ENCODE data around the gene CASZ1.

Gene CASZ1

DNA sequence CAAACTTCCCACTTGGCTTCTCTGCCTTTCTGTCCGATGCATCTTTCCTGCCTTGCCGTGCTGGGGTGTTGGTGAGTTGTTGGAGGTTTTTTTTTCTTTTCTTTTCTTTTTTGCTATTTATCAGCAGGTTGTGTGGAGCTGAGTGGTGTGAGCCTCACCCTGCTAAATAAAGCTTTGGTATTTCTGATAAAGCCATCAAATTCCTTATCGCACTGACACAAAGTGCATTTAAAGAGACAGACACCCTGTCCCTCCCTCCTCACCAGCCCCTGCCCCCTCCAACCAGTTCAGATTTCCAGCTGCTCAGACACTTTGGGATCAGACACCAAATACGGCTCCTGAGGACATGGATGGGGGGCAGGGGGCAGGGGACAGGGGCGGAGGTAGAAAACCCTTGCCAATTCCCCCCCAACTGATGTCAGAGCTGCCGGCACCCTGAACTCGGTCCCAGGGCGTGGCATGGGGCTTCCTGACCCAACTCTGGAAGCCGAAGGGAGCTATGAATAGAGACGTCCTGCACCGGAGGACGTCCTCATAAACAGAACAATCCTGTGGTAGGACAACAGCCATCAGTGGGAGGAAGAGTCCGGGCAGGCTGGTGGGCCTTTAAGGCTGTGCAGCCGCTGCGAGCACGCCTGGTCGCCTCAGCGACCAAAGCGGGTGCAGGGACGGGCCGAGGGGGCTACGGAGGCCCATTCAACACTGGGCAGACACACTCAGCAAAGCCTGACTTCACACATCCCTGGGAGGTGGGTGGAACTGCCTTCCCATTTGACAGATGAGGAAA, 79.0 kb downstream of the CASZ1 start:
- no peak for DNase-seq (ENCODE audit: insufficient read length, low spot score)
- TF ChIP-seq POLR2AphosphoS5 (IDR thresholded peaks at IDR 0.05; ENCODE audit: low read depth, low read length) (no peak), POLR2A (IDR thresholded peaks at IDR 0.05; ENCODE audit: low read depth, low read length) (no peak), TAF1 (IDR thresholded peaks at IDR 0.05; ENCODE audit: low read depth, low read length) (no peak), PAX5 (IDR thresholded peaks at IDR 0.05; ENCODE audit: insufficient read depth, low read length, severe bottlenecking) (no peak), POU2F2 (IDR thresholded peaks at IDR 0.05; ENCODE audit: low read depth, low read length) (no peak), SPI1 (IDR thresholded peaks at IDR 0.05; ENCODE audit: low read depth, low read length) (no peak)
- no peak for FAIRE-seq

DNA sequence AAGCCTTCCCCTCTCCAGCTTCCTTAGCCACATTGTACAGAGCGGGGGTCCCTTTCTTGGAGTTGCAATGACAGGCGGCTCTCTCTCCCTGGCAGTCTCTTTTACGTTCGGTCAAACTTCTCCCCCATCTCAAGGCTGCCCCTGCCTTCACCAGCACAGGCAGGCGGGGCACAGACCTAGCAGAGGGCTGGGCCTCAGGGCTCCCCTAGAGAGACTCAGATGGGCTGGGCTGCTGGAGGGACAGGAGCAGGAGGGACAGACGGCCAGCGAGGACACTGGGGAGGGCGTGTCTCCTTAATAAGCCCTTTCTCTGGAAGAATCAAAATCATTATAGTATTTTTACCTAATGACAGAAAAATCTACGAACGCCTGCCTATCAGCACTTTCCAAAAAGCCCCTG, 79.6 kb downstream of the CASZ1 start:
- no peak for FAIRE-seq
- TF ChIP-seq POLR2A (IDR thresholded peaks at IDR 0.05; ENCODE audit: low read depth, low read length): no peak
- TF ChIP-seq PAX5 (IDR thresholded peaks at IDR 0.05; ENCODE audit: insufficient read depth, low read length, severe bottlenecking): no peak
- no peak for TF ChIP-seq TAF1 (IDR thresholded peaks at IDR 0.05; ENCODE audit: low read depth, low read length)
- TF ChIP-seq SPI1 (IDR thresholded peaks at IDR 0.05; ENCODE audit: low read depth, low read length): no peak
- no peak for TF ChIP-seq POLR2AphosphoS5 (IDR thresholded peaks at IDR 0.05; ENCODE audit: low read depth, low read length)
- no peak for TF ChIP-seq POU2F2 (IDR thresholded peaks at IDR 0.05; ENCODE audit: low read depth, low read length)

DNA sequence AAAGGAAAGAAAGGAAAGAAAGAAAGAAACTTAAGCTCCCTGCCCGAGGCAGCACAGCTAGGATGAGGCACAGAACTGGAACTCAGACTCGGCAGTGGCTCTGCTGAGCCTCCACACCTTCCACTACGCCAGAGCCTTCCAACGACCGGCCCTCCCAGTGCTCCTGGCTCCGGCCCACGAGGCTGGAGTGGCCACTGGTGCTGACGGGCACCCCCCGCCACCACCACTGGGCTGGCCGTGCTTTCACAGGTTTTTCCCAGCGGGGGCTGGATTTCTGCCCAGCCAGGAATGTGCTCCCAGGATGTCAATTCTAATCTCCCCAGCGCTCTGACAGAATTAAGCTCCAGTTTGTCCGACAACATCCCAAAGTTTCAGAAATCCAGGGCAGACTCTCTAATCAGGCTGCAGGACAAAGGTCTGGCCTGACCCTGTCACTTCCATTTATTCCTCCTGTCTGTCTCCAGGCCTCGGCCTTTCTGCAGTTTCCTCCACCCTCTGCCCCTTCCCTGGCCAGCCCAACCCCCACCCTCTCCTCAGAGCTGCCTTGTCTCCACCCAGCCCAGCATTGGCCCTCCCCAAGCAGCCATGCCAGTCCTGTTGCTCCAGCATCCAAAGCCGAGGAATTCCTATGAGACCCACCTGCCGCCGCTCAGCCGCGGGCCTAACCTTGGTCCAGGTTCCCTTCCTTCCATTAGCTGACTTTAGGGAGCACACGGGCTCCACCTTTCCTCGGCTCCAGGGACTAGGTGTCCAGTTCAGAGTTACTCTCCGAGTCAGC, 81.9 kb downstream of the CASZ1 start:
- DNase-seq (ENCODE audit: insufficient read length, low spot score) (no peak), FAIRE-seq (no peak)

More for the DNA sequence above, 79.6 kb downstream of the CASZ1 start:
- DNase-seq (ENCODE audit: insufficient read length, low spot score): no peak

DNA sequence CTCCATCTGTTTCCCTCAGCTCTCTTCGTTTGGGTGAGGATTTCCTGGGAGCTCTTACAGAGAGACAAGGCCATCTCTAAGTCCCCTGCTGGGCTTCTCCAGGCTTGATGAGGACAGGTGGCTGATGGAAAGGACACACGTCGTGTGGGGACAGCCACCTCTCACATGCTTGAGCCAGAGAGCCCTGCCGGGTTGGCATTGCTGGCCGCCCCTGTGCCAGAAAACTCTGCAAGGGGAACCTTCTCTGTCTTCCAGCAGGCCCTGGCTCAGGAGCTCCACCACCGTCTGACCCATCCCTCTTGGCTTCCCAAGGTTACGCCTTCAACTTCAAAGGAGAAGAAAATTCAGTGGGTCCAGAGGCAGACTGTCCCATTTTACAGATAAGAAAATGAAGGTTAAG, 82.8 kb downstream of the CASZ1 start:
- FAIRE-seq (no peak), DNase-seq (ENCODE audit: insufficient read length, low spot score) (no peak)
- TF ChIP-seq POLR2A (IDR thresholded peaks at IDR 0.05; ENCODE audit: low read depth, low read length): no peak
- TF ChIP-seq TAF1 (IDR thresholded peaks at IDR 0.05; ENCODE audit: low read depth, low read length): no peak
- no peak for TF ChIP-seq SPI1 (IDR thresholded peaks at IDR 0.05; ENCODE audit: low read depth, low read length)
- no peak for TF ChIP-seq POU2F2 (IDR thresholded peaks at IDR 0.05; ENCODE audit: low read depth, low read length)
- no peak for TF ChIP-seq POLR2AphosphoS5 (IDR thresholded peaks at IDR 0.05; ENCODE audit: low read depth, low read length)
- TF ChIP-seq PAX5 (IDR thresholded peaks at IDR 0.05; ENCODE audit: insufficient read depth, low read length, severe bottlenecking): no peak

More for the DNA sequence above, 81.9 kb downstream of the CASZ1 start:
- TF ChIP-seq POU2F2 (IDR thresholded peaks at IDR 0.05; ENCODE audit: low read depth, low read length): no peak
- no peak for TF ChIP-seq POLR2A (IDR thresholded peaks at IDR 0.05; ENCODE audit: low read depth, low read length)
- TF ChIP-seq TAF1 (IDR thresholded peaks at IDR 0.05; ENCODE audit: low read depth, low read length): no peak
- no peak for TF ChIP-seq POLR2AphosphoS5 (IDR thresholded peaks at IDR 0.05; ENCODE audit: low read depth, low read length)
- no peak for TF ChIP-seq PAX5 (IDR thresholded peaks at IDR 0.05; ENCODE audit: insufficient read depth, low read length, severe bottlenecking)
- no peak for TF ChIP-seq SPI1 (IDR thresholded peaks at IDR 0.05; ENCODE audit: low read depth, low read length)

DNA sequence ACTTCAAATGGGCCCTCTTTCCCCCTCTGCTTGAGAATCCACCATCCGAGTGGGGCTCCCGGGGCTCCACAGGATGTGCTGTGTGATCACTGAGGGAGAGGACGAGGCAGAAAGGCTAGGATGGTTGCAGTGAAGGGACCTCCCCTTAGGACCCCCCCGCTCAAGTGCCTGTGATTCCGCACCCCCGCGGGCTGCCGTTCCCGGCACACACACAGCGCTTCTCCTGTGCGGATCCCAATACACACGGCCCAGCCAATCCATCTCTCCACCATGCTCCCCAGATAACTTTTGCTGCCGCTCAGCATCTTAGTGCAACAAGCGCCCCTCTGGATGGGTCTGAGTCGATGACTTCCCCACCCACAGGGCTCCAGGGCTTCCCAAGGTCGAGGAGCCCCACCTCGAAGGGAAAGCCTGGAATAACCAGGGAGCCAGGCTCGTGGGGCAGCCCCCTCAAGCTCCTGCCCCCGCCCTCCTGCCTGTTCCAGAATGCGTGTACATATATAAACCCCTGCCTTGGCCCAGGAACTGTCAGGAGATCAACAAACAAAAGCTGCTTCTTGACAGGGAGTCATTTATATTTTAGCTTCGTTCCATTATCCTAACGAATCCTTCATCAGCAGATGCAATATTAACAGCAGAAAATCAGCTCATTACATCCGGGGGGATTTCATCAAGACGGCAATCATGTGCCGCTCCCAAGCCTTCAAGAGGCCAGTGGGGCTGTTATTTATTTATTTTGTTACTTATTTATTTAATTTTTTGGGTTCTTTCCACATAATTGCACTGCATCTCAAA, 83.7 kb downstream of the CASZ1 start:
- no peak for TF ChIP-seq POLR2AphosphoS5 (IDR thresholded peaks at IDR 0.05; ENCODE audit: low read depth, low read length)
- TF ChIP-seq TAF1 (IDR thresholded peaks at IDR 0.05; ENCODE audit: low read depth, low read length): no peak
- no peak for TF ChIP-seq PAX5 (IDR thresholded peaks at IDR 0.05; ENCODE audit: insufficient read depth, low read length, severe bottlenecking)
- TF ChIP-seq POLR2A (IDR thresholded peaks at IDR 0.05; ENCODE audit: low read depth, low read length): no peak
- TF ChIP-seq SPI1 (IDR thresholded peaks at IDR 0.05; ENCODE audit: low read depth, low read length): no peak
- TF ChIP-seq POU2F2 (IDR thresholded peaks at IDR 0.05; ENCODE audit: low read depth, low read length): no peak
- no peak for DNase-seq (ENCODE audit: insufficient read length, low spot score)
- FAIRE-seq: no peak

DNA sequence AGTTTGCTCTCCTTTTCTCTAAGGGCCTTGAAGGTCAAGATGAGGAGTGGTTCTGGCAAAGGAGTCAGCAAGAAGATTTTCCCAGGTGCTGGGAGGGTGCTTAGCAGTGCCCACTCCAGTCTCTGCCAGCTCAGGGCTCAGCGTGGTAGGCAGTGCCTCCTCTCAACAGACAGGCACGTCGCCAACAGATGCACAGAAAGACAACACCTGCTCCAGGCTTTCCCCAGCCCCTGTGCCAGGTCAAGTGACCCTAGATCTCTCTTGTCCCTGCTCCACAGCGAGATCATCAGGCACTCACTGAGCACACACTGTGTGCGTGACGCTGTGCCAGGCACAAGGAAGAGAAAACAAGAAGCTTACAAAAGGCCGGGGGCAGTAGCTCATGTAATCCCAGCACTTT, 86.0 kb downstream of the CASZ1 start:
- TF ChIP-seq SPI1 (IDR thresholded peaks at IDR 0.05; ENCODE audit: low read depth, low read length) (no peak), PAX5 (IDR thresholded peaks at IDR 0.05; ENCODE audit: insufficient read depth, low read length, severe bottlenecking) (no peak), POU2F2 (IDR thresholded peaks at IDR 0.05; ENCODE audit: low read depth, low read length) (no peak), POLR2AphosphoS5 (IDR thresholded peaks at IDR 0.05; ENCODE audit: low read depth, low read length) (no peak), TAF1 (IDR thresholded peaks at IDR 0.05; ENCODE audit: low read depth, low read length) (no peak), POLR2A (IDR thresholded peaks at IDR 0.05; ENCODE audit: low read depth, low read length) (no peak)
- FAIRE-seq: no peak
- DNase-seq (ENCODE audit: insufficient read length, low spot score): no peak

DNA sequence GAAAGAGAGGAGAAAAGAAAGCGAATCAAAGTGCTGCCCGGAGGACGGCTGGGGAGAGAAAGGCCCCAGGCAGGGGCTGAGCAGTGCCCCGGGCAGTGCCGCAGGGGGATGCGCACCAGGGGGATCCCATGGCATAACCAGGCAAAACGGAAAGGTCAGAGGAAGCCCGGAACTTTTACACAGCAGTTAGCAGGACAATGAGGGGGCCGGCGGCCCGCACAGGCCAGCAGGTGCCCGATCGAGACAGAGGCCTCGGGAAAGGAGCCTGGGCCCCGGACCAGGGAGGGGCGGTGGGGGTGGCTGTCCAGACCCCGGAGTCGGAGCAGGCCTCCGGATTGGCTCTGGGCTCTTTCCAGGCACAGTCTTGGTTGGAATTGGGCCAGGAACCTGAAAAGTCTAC, 86.8 kb downstream of the CASZ1 start:
- no peak for DNase-seq (ENCODE audit: insufficient read length, low spot score)
- FAIRE-seq: no peak
- no peak for TF ChIP-seq POLR2A (IDR thresholded peaks at IDR 0.05; ENCODE audit: low read depth, low read length)
- no peak for TF ChIP-seq TAF1 (IDR thresholded peaks at IDR 0.05; ENCODE audit: low read depth, low read length)
- TF ChIP-seq POLR2AphosphoS5 (IDR thresholded peaks at IDR 0.05; ENCODE audit: low read depth, low read length): no peak
- no peak for TF ChIP-seq POU2F2 (IDR thresholded peaks at IDR 0.05; ENCODE audit: low read depth, low read length)
- no peak for TF ChIP-seq SPI1 (IDR thresholded peaks at IDR 0.05; ENCODE audit: low read depth, low read length)
- TF ChIP-seq PAX5 (IDR thresholded peaks at IDR 0.05; ENCODE audit: insufficient read depth, low read length, severe bottlenecking): no peak

DNA sequence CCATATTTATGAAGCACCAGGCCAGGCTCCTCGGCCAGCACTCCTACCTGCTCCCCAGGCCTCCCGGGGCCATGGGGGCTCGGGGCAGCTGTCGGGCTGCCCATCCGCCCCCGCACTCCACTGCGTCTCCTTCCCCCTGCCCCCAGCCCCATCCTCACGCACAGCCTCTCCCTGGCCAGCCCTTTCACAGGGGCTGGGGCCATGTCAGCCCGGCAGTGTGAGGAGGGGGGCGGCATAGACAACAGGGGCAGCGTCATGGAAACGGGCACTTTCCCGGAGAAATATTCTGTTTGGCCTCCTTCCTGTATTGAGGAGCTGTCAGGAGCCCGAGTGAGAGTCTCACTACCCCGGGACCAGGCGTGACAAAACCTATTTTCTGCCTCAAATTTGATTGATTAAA, 87.3 kb downstream of the CASZ1 start:
- TF ChIP-seq SPI1 (IDR thresholded peaks at IDR 0.05; ENCODE audit: low read depth, low read length) (no peak), PAX5 (IDR thresholded peaks at IDR 0.05; ENCODE audit: insufficient read depth, low read length, severe bottlenecking) (no peak), TAF1 (IDR thresholded peaks at IDR 0.05; ENCODE audit: low read depth, low read length) (no peak), POLR2A (IDR thresholded peaks at IDR 0.05; ENCODE audit: low read depth, low read length) (no peak), POLR2AphosphoS5 (IDR thresholded peaks at IDR 0.05; ENCODE audit: low read depth, low read length) (no peak), POU2F2 (IDR thresholded peaks at IDR 0.05; ENCODE audit: low read depth, low read length) (no peak)
- DNase-seq (ENCODE audit: insufficient read length, low spot score) (no peak), FAIRE-seq (no peak)
